GM12878 (cell line): ENCODE results near the gene ASAP3. TPM values are rescaled to one million over a fixed set of nuclear protein-coding genes. Genes with fewer than 3 reads are reported as not detected.

Source experiments
- ATAC-seq: fragments of 200-7000 bp; cut with Tn5 transposase; 3 replicates; pipeline ENCODE4 v1.9.1; 2020; ENCODE audit warnings: mild to moderate bottlenecking, moderate library complexity
- BruUV-seq: library from RNA; stranded (reverse); fragments of 400-500 nt; replicated peaks from 2 replicates; lab custom pipeline; 2021; lab: Mats Ljungman, UMichigan
- CTCF ChIA-PET: fragments of 300-600 bp; sonication (Branson Sonifier 250); formaldehyde crosslinking; extraction: SDS; loops from one replicate; lab custom pipeline; 2021; ENCODE audit warnings: inconsistent platforms; lab: Yijun Ruan, JAX
- POLR2A ChIA-PET: fragments of 350-600 bp; formaldehyde crosslinking; extraction: SDS; loops from one replicate; lab custom pipeline; 2021; ENCODE audit warnings: inconsistent platforms; lab: Charles Lee
- RAD21 ChIA-PET: fragments of 300-600 bp; sonication (Branson Sonifier 250); formaldehyde crosslinking; loops from one replicate; lab custom pipeline; 2023; ENCODE audit warnings: antibody characterized with exemption; ENCODE audit not compliant: unreplicated experiment; lab: Charles Lee
- SMC1A ChIA-PET: fragments of 300-600 bp; sonication (Branson Sonifier 250); formaldehyde crosslinking; loops from one replicate; lab custom pipeline; 2023; ENCODE audit not compliant: unreplicated experiment, uncharacterized antibody; lab: Charles Lee
- DNase-seq: peaks from one replicate; pipeline ENCODE4 v3.0.0-alpha.2; 2011; ENCODE audit warnings: low read depth, low spot score
- FAIRE-seq: peaks from 3 replicates; lab custom pipeline; 2011; peaks lifted over from hg19 to GRCh38; lab: Jason Lieb, UNC
- H2AFZ ChIP-seq: 2 replicates; pipeline ENCODE4 v1.6.0; 2011; ENCODE audit warnings: low read depth, low read length, control low read depth; ENCODE audit not compliant: control insufficient read depth
- H3K27ac ChIP-seq: 2 replicates; pipeline ENCODE4 v1.5.1; 2011; ENCODE audit warnings: control low read depth; ENCODE audit not compliant: control insufficient read depth, insufficient read depth
- H3K27me3 ChIP-seq, 2 experiments: replicated peaks in 1 of 2; 2 replicates each; pipeline versions ENCODE4 v1.6.0 to v1.6.1; 2011; ENCODE audit warnings: low read length in 1 of 2; ENCODE audit not compliant: control insufficient read depth in 2 of 2, insufficient read depth in 2 of 2
- H3K36me3 ChIP-seq, 2 experiments: 2 replicates each; pipeline ENCODE4 v1.5.1; 2011; ENCODE audit warnings: low read length in 1 of 2; ENCODE audit not compliant: control insufficient read depth in 2 of 2, insufficient read depth in 2 of 2
- H3K4me1 ChIP-seq: 2 replicates; pipeline ENCODE4 v1.6.1; 2011; ENCODE audit warnings: mild to moderate bottlenecking, low read length, moderate library complexity, mixed read lengths; ENCODE audit not compliant: control insufficient read depth, insufficient read depth
- H3K4me2 ChIP-seq: 2 replicates; pipeline ENCODE4 v1.6.0; 2011; ENCODE audit warnings: control low read depth; ENCODE audit not compliant: control insufficient read depth, insufficient read depth
- H3K4me3 ChIP-seq: fragments of 200-600 bp; sonication (generic); 2 replicates; pipeline ENCODE4 v1.5.1; 2016
- H3K79me2 ChIP-seq: 2 replicates; pipeline ENCODE4 v1.6.0; 2011; ENCODE audit warnings: low read length; ENCODE audit not compliant: control insufficient read depth, insufficient read depth
- H3K9ac ChIP-seq: 2 replicates; pipeline ENCODE4 v1.8.0; 2011; ENCODE audit warnings: low read length, control low read depth, mixed read lengths; ENCODE audit not compliant: control insufficient read depth, insufficient read depth
- H3K9me3 ChIP-seq: replicated peaks from 3 replicates; pipeline ENCODE4 v1.5.1; 2011; ENCODE audit warnings: mild to moderate bottlenecking, low read length; ENCODE audit not compliant: control insufficient read depth, insufficient read depth
- H4K20me1 ChIP-seq: 2 replicates; pipeline ENCODE4 v1.6.0; 2011; ENCODE audit not compliant: control insufficient read depth, insufficient read depth
- ASH2L ChIP-seq: fragments of 300-600, 200-600 bp; sonication (generic); IDR thresholded peaks from 2 replicates; pipeline ENCODE4 v1.6.1; 2017; ENCODE audit warnings: low read depth, mild to moderate bottlenecking, borderline replicate concordance
- ATF7 ChIP-seq: fragments of 450-650 bp; IDR thresholded peaks from 2 replicates; pipeline ENCODE4 v1.6.1; 2016; ENCODE audit warnings: low read depth, mild to moderate bottlenecking
- BRCA1 ChIP-seq: IDR thresholded peaks from 2 replicates; pipeline ENCODE4 v1.6.1; 2011; ENCODE audit warnings: low read depth, low read length, improper control_type of control experiment
- CHD2 ChIP-seq: IDR thresholded peaks from 2 replicates; pipeline ENCODE4 v1.6.1; 2011; ENCODE audit warnings: low read depth, low read length, improper control_type of control experiment, borderline replicate concordance
- HDGF ChIP-seq: fragments of 450-650 bp; IDR thresholded peaks from 2 replicates; pipeline ENCODE4 v1.6.1; 2016; ENCODE audit warnings: antibody characterized with exemption
- JUND ChIP-seq: IDR thresholded peaks from 2 replicates; pipeline ENCODE4 v1.6.1; 2012; ENCODE audit warnings: low read depth, mild to moderate bottlenecking, low read length, improper control_type of control experiment, moderate library complexity
- NFXL1 ChIP-seq: fragments of 450-650 bp; IDR thresholded peaks from 2 replicates; pipeline ENCODE4 v1.6.1; 2017; ENCODE audit warnings: antibody characterized with exemption, mild to moderate bottlenecking, borderline replicate concordance
- NFYA ChIP-seq: IDR thresholded peaks from 2 replicates; pipeline ENCODE4 v1.6.1; 2011; ENCODE audit warnings: low read depth, mild to moderate bottlenecking, low read length, improper control_type of control experiment, borderline replicate concordance
- POLR2A ChIP-seq: IDR thresholded peaks from 2 replicates; pipeline ENCODE4 v1.6.1; 2011; ENCODE audit warnings: low read depth, mild to moderate bottlenecking, low read length
- RBBP5 ChIP-seq: fragments of 200-600 bp; sonication (generic); conservative IDR thresholded peaks from 2 replicates; pipeline ENCODE4 v1.6.1; 2016
- RFX5 ChIP-seq: IDR thresholded peaks from 2 replicates; pipeline ENCODE4 v1.6.1; 2011; ENCODE audit warnings: low read depth, low read length, improper control_type of control experiment
- TCF12 ChIP-seq: IDR thresholded peaks from 2 replicates; pipeline ENCODE4 v1.6.1; 2011; ENCODE audit warnings: low read depth, mild to moderate bottlenecking, low read length
- WGBS: methylation state at CpG from one replicate; pipeline ENCODE4 v1.1.6; 2016; ENCODE audit warnings: low lambda C conversion rate; ENCODE audit not compliant: insufficient replicate concordance, insufficient coverage; ENCODE audit errors: missing lambda C conversion rate; 5-methylcytosine and 5-hydroxymethylcytosine counted together
- in situ Hi-C: fragments of 300-500 bp; cut with MboI; formaldehyde crosslinking; loops from 9 replicates; pipeline ENCODE4 v1.14.3; 2018; ENCODE audit warnings: mixed read lengths
- intact Hi-C: fragments of 100-400 bp; cut with micrococcal nuclease; formaldehyde crosslinking; loops from one replicate; pipeline ENCODE4 v1.14.2; 2022; ENCODE audit not compliant: unreplicated experiment
- polyA plus RNA-seq, 11 experiments: library from polyadenylated mRNA; depleted of rRNA in 4 of 11; unstranded in 6 of 11; stranded (reverse) in 5 of 11; fragments of >200 nt; fragmentation: Nextera tagmentation in 4 of 11; fragmentation: Illumina TruSeq in 1 of 11; extraction: Ambion mirVana in 4 of 11; extraction: Trizol in 1 of 11; gene quantifications; 1 replicate in 1 of 11; 2 replicates in 10 of 11; pipeline versions ENCODE4 v1.2.1 to v1.2.3, GENCODE V29; 2011 to 2016; ENCODE audit warnings: inconsistent platforms in 2 of 11, missing spikeins in 2 of 11, low read depth in 1 of 11
- total RNA-seq, 4 experiments: library from RNA; depleted of rRNA in 3 of 4; stranded (reverse); fragments of >200 nt in 3 of 4; fragmentation: Illumina TruSeq in 1 of 4; extraction: Trizol in 1 of 4; gene quantifications; 2 replicates each; pipeline versions ENCODE4 v1.2.1 to v1.2.3, GENCODE V29; 2013 to 2021
- TF ChIP-seq, protein P1 (sequence below), 3 experiments: IDR thresholded peaks in 2 of 3; conservative IDR thresholded peaks in 1 of 3; 2 replicates each; pipeline ENCODE4 v1.5.1; 2011; ENCODE audit warnings: low read depth in 3 of 3, low read length in 3 of 3, mild to moderate bottlenecking in 3 of 3, control low read depth in 2 of 3, moderate library complexity in 2 of 3, inconsistent platforms in 1 of 3, mixed read lengths in 1 of 3; ENCODE audit not compliant: control insufficient read depth in 2 of 3, insufficient read depth in 1 of 3; ENCODE audit errors: extremely low read depth in 1 of 3
- TF ChIP-seq, protein P2 (sequence below): fragments of 450-650 bp; conservative IDR thresholded peaks from 2 replicates; pipeline ENCODE4 v1.6.1; 2017; ENCODE audit warnings: mild to moderate bottlenecking, moderate library complexity
- TF ChIP-seq, protein P3 (sequence below): fragments of 450-650 bp; formaldehyde crosslinking; IDR thresholded peaks from 2 replicates; pipeline ENCODE4 v1.4.0; 2022; ENCODE audit warnings: mild to moderate bottlenecking, moderate library complexity

The ASAP3 gene
- total and polyA plus RNA-seq, 10 of the 15 experiments (the other 5 are each of a cell fraction or from before 2014, with no cell fraction given), result 0.04 to 0.92 (median 0.34) TPM; not detected in 1

DNA sequence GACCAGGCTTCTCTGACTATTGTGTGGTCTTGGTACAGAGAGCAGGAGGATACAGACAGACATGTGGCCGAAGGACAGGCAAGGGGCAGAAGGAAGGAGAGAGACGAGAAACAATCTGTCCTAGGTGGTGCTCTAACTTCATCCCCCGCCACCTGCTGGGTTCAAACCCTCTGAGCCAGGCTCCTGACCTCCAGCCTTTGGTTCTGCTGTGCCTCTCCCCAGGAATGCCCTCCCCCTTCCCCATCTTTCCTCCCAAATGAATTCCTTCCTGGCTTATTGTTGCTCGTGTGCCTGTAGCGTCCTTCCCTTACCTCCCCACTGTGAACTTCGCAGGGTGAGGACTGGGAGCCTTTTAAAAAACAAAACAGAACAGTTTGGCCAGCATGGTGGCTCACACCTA, 64.8 kb downstream of the ASAP3 start (continued):
- TF ChIP-seq, protein P1, sequence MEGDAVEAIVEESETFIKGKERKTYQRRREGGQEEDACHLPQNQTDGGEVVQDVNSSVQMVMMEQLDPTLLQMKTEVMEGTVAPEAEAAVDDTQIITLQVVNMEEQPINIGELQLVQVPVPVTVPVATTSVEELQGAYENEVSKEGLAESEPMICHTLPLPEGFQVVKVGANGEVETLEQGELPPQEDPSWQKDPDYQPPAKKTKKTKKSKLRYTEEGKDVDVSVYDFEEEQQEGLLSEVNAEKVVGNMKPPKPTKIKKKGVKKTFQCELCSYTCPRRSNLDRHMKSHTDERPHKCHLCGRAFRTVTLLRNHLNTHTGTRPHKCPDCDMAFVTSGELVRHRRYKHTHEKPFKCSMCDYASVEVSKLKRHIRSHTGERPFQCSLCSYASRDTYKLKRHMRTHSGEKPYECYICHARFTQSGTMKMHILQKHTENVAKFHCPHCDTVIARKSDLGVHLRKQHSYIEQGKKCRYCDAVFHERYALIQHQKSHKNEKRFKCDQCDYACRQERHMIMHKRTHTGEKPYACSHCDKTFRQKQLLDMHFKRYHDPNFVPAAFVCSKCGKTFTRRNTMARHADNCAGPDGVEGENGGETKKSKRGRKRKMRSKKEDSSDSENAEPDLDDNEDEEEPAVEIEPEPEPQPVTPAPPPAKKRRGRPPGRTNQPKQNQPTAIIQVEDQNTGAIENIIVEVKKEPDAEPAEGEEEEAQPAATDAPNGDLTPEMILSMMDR (IDR thresholded peaks at IDR 0.05 in 2 of 3, conservative IDR thresholded peaks at IDR 0.05 in 1 of 3; ENCODE audit: control insufficient read depth in 2 of 3, extremely low read depth in 1 of 3, insufficient read depth in 1 of 3, low read depth in 3 of 3, low read length in 3 of 3), result no peak
- TF ChIP-seq NFYA, result no peak
- no peak for TF ChIP-seq POLR2A
- no peak for TF ChIP-seq HDGF

DNA sequence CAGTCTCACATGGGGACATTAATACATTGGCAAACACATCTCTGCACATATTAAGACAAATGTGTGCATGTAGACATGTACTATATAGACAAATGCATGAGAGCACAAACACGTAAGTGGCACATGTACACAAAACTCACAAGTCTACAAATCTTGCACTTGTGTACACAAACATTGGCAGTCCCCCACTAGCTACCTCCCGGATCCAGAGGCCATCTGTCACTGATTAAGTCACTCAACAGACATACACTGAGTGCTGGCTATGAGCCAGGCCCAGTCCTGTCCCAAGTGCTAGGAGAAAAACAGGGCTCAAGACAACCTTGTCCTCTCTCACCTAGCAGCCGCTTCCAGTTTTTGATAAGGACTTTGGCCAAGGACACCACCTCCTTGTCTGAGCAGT, 66.4 kb downstream of the ASAP3 start:
- SMC1A ChIA-PET, result no interaction called here
- CTCF ChIA-PET, result interaction anchor here (1.4 kb wide), 1 partner anchor 14 kb away, joined by 6 read pairs; no protein-coding TSS in a partner anchor
- Histone ChIP-seq H3K4me2 (no peak overlapping the region), H3K27ac (no peak overlapping the region), H3K4me3 (no peak overlapping the region), H3K27me3 (peaks cover 0 to 3% of the 10 kb centered on the region in 2 experiments; a peak in 2 of 4 replicates), H3K79me2 (no peaks in the 10 kb centered on the region), H3K9ac (no peak overlapping the region), H2AFZ (no peak overlapping the region), H3K9me3 (no peaks in the 10 kb centered on the region), H3K4me1 (no peaks in the 10 kb centered on the region), H4K20me1 (no peaks in the 10 kb centered on the region), H3K36me3 (no peaks in the 10 kb centered on the region)
- FAIRE-seq (no peak), ATAC-seq (no peak), DNase-seq (no peak)
- POLR2A ChIA-PET, result no interaction called here
- TF ChIP-seq, protein P2, sequence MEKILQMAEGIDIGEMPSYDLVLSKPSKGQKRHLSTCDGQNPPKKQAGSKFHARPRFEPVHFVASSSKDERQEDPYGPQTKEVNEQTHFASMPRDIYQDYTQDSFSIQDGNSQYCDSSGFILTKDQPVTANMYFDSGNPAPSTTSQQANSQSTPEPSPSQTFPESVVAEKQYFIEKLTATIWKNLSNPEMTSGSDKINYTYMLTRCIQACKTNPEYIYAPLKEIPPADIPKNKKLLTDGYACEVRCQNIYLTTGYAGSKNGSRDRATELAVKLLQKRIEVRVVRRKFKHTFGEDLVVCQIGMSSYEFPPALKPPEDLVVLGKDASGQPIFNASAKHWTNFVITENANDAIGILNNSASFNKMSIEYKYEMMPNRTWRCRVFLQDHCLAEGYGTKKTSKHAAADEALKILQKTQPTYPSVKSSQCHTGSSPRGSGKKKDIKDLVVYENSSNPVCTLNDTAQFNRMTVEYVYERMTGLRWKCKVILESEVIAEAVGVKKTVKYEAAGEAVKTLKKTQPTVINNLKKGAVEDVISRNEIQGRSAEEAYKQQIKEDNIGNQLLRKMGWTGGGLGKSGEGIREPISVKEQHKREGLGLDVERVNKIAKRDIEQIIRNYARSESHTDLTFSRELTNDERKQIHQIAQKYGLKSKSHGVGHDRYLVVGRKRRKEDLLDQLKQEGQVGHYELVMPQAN, result no peak
- TF ChIP-seq TCF12, result no peak
- TF ChIP-seq RFX5, result no peak
- TF ChIP-seq BRCA1, result no peak
- TF ChIP-seq ASH2L, result no peak
- no peak for TF ChIP-seq RBBP5
- TF ChIP-seq CHD2, result no peak
- TF ChIP-seq NFXL1, result no peak
- no peak for TF ChIP-seq ATF7
- TF ChIP-seq, protein P3, sequence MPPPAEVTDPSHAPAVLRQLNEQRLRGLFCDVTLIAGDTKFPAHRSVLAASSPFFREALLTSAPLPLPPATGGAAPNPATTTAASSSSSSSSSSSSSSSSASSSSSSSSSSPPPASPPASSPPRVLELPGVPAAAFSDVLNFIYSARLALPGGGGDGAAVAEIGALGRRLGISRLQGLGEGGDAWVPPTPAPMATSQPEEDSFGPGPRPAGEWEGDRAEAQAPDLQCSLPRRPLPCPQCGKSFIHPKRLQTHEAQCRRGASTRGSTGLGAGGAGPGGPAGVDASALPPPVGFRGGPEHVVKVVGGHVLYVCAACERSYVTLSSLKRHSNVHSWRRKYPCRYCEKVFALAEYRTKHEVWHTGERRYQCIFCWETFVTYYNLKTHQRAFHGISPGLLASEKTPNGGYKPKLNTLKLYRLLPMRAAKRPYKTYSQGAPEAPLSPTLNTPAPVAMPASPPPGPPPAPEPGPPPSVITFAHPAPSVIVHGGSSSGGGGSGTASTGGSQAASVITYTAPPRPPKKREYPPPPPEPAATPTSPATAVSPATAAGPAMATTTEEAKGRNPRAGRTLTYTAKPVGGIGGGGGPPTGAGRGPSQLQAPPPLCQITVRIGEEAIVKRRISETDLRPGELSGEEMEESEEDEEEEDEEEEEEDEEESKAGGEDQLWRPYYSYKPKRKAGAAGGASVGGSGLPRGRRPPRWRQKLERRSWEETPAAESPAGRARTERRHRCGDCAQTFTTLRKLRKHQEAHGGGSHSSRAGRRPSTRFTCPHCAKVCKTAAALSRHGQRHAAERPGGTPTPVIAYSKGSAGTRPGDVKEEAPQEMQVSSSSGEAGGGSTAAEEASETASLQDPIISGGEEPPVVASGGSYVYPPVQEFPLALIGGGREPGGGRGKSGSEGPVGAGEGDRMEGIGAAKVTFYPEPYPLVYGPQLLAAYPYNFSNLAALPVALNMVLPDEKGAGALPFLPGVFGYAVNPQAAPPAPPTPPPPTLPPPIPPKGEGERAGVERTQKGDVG (CRISPR knock-in tag), result no peak
- TF ChIP-seq JUND, result no peak
- 28% methylated on average over 3 of the region's 3 CpGs for WGBS
- RAD21 ChIA-PET, result no interaction called here
- BruUV-seq, result no TSS peak
- in situ Hi-C loops, result no loop called here
- intact Hi-C loops, result no loop called here
